ENCODE data around the gene RAB1B.
A peak's percentile ranks its signal among the peaks of the same experiment; 100 is the strongest.

Gene RAB1B

GRCh38 chr11:66285250-66285947 is 17.0 kb downstream of the RAB1B start:
- DNase-seq = no peak

GRCh38 chr11:66286699-66287098 is 18.3 kb downstream of the RAB1B start:
- DNase-seq = no peak

GRCh38 chr11:66287211-66287888 is 18.9 kb downstream of the RAB1B start:
- no peak for DNase-seq

GRCh38 chr11:66287889-66288670 is 19.6 kb downstream of the RAB1B start:
- no peak for DNase-seq

GRCh38 chr11:66288671-66289547 is 20.5 kb downstream of the RAB1B start, which contains the start of gene YIF1A:
YIF1A (minus strand) TSS chr11:66289143; CDS start chr11:66288985, 158 bp downstream.
- peak; percentile 100 for DNase-seq

GRCh38 chr11:66289548-66290329 is 21.3 kb downstream of the RAB1B start:
- DNase-seq = peak; percentile 77

GRCh38 chr11:66290330-66290621 is 21.8 kb downstream of the RAB1B start:
- no peak for DNase-seq

GRCh38 chr11:66291303-66291705 is 22.9 kb downstream of the RAB1B start:
- no peak for DNase-seq

- no peak for DNase-seq
These were observed 23.5 kb downstream of the RAB1B start, which contains the start of gene TMEM151A for GRCh38 chr11:66291706-66292542. TMEM151A (plus strand) TSS chr11:66291894; CDS start chr11:66292014, 120 bp downstream.

- no peak for DNase-seq
These were observed 24.3 kb downstream of the RAB1B start for GRCh38 chr11:66292543-66293332.

GRCh38 chr11:66293352-66293751 is 24.9 kb downstream of the RAB1B start:
- no peak for DNase-seq

- DNase-seq = no peak
These were observed 25.6 kb downstream of the RAB1B start for GRCh38 chr11:66293777-66294625.

- DNase-seq = no peak
These were observed 26.5 kb downstream of the RAB1B start for GRCh38 chr11:66294626-66295620.

GRCh38 chr11:66297610-66298009 is 29.2 kb downstream of the RAB1B start:
- no peak for DNase-seq

GRCh38 chr11:66299186-66299585 is 30.7 kb downstream of the RAB1B start:
- no peak for DNase-seq

- no peak for DNase-seq
These were observed 34.2 kb downstream of the RAB1B start for GRCh38 chr11:66302656-66303055.

- no peak for DNase-seq
These were observed 41.0 kb downstream of the RAB1B start for GRCh38 chr11:66309475-66309874.

- DNase-seq = no peak
These were observed 41.9 kb downstream of the RAB1B start for GRCh38 chr11:66310324-66310723.

Data from CD4-positive, alpha-beta T cell treated with Interleukin-4 for 4 hours (primary cell).